ENCODE measurements around the gene CLCN5.
"Not testable (repeated sequence)": the region's sequence is repeated elsewhere in the genome, so short reads cannot be mapped to it uniquely, and the experiment has no call there.

The CLCN5 gene

GRCh38 chrX:50003927-50004326 is 81.5 kb downstream of the CLCN5 start:
- DNase-seq (ENCODE audit: low read depth), result no peak
- TF ChIP-seq, protein P1, sequence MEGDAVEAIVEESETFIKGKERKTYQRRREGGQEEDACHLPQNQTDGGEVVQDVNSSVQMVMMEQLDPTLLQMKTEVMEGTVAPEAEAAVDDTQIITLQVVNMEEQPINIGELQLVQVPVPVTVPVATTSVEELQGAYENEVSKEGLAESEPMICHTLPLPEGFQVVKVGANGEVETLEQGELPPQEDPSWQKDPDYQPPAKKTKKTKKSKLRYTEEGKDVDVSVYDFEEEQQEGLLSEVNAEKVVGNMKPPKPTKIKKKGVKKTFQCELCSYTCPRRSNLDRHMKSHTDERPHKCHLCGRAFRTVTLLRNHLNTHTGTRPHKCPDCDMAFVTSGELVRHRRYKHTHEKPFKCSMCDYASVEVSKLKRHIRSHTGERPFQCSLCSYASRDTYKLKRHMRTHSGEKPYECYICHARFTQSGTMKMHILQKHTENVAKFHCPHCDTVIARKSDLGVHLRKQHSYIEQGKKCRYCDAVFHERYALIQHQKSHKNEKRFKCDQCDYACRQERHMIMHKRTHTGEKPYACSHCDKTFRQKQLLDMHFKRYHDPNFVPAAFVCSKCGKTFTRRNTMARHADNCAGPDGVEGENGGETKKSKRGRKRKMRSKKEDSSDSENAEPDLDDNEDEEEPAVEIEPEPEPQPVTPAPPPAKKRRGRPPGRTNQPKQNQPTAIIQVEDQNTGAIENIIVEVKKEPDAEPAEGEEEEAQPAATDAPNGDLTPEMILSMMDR (conservative IDR thresholded peaks at IDR 0.05; ENCODE audit: low read depth, low read length), result no peak
- no peak overlapping the region for H3K4me3 ChIP-seq (ENCODE audit: low read length)

DNA sequence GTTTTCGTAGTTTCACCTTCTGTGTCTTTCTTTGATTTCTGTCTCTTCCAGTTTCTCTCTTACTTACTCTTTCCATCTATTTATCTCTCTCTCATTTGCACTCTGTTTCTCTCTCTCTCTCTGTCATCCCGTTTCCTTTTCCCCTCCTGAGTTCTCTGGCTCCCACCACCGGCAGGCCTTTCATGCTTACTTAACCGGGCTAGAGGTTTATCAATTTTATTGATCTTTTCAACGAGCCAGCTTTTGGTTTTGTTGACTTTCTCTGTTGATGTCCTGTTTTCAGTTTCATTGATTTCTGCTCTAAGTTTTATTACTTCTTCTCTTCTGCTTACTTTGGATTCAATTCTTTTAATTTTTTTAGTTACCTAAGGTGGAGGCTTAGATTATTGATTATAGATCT is 103.2 kb downstream of the CLCN5 start:
- DNase-seq (ENCODE audit: low read depth); H3K4me3 ChIP-seq (ENCODE audit: low read length): not testable (repeated sequence)

GRCh38 chrX:50035126-50035525 is 112.7 kb downstream of the CLCN5 start:
- no peak for DNase-seq (ENCODE audit: low read depth)
- no peak overlapping the region for H3K4me3 ChIP-seq (ENCODE audit: low read length)
- TF ChIP-seq, protein P1 (conservative IDR thresholded peaks at IDR 0.05; ENCODE audit: low read depth, low read length), result no peak

DNA sequence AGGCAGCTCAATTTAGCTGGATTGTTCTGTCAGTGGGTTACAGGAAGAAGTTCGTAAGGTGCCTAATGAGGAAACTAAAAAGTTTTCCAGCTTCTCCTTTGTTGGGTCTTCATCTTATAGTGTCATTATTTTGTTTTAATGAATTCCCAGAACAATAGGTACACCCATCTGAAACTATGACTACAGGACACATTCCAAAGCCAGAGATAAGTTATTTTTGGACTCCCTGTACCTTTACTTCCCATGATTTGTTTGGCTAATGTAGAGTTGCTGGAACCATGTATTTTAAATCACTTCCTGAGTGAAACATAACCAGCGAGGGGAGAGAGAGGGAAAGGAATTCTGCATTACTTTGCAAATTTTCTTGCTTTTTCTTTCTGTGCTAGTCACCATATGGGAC is 114.0 kb downstream of the CLCN5 start:
- H3K4me3 ChIP-seq (ENCODE audit: low read length), result no peak overlapping the region
- TF ChIP-seq, protein P1 (conservative IDR thresholded peaks at IDR 0.05; ENCODE audit: low read depth, low read length), result no peak
- no peak for DNase-seq (ENCODE audit: low read depth)

GRCh38 chrX:50045823-50046222 is 123.4 kb downstream of the CLCN5 start:
- TF ChIP-seq, protein P1 (conservative IDR thresholded peaks at IDR 0.05; ENCODE audit: low read depth, low read length), result no peak
- no peak overlapping the region for H3K4me3 ChIP-seq (ENCODE audit: low read length)
- DNase-seq (ENCODE audit: low read depth), result no peak

DNA sequence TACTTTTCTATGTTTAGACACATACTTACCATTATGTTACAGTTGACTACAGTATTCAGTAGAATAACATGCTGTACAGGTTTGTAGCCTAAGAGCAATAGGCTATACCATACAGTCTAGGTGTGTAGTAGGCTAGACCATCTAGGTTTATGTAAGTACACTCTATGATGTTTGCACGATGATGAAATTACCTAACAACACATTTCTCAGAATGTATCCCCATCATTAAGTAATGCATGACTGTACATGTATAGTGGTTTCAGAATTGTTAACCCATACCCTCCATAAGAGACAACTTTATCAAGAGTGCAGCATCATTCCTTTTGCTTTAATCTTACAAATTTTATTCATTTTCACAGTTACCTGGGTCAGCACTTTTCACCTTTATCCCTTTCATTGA is 126.8 kb downstream of the CLCN5 start:
- TF ChIP-seq, protein P1 (conservative IDR thresholded peaks at IDR 0.05; ENCODE audit: low read depth, low read length), result no peak
- no peak overlapping the region for H3K4me3 ChIP-seq (ENCODE audit: low read length)
- no peak for DNase-seq (ENCODE audit: low read depth)

GRCh38 chrX:50054147-50054546 is 131.8 kb downstream of the CLCN5 start:
- H3K4me3 ChIP-seq (ENCODE audit: low read length), result no peak overlapping the region
- no peak for DNase-seq (ENCODE audit: low read depth)
- TF ChIP-seq, protein P1 (conservative IDR thresholded peaks at IDR 0.05; ENCODE audit: low read depth, low read length), result no peak

Measured in retinal pigment epithelial cell (primary cell).